DMS114 treated with DMSO at 0.1 percent for 48 hours (cell line): ENCODE data around the gene SEC11A.
"Not testable (repeated sequence)": the region's sequence is repeated elsewhere in the genome, so short reads cannot be mapped to it uniquely, and the experiment has no call there.

Source experiments
- DNase-seq: peaks from one replicate; lab custom pipeline; 2025; ENCODE audit not compliant: unreplicated experiment; lab: John Stamatoyannopoulos, UW

SEC11A gene

DNA sequence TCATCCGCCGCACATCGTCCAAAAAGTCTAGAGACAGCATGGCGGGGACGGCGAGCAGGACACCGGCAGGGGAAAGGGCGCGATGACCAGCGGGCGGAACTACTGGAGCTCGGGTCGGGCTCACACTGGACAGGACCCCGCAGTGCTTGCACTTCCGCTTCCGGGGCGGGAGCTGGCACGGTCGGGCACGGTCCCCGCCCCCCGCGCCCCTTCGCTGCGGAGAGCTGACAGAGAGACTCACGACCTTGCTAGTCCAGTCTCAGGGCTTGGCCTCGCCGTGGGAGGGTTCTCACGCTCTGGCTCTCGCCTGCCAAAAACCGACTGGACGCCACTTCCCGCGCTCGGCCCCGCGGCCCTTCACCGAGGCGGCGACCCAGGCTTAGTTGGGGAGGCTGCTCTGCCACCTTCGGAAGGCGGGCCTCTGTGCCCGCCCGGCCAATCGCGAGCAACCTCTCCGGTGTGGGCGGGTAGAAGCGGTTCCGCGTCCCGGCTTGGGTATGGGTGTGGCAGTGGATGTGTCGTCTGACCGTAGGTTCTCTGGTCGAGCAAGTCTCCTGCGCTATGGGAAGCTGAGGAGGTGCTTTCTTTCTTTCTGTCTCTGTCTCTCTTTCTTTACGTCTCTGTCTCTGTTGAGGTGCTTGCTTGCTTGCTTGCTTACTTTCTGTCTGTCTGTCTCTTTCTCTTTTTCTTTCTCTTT, at the start of gene SEC11A:
Gene SEC11A, minus strand, starts transcription at position 104 of the 697 bp plus-strand sequence. Its CDS starts 64 bp downstream, at position 40.
- DNase-seq, result peak; percentile 95

GRCh38 chr15:84765675-84766074, 49.7 kb upstream of the SEC11A start:
- DNase-seq, result no peak

DNA sequence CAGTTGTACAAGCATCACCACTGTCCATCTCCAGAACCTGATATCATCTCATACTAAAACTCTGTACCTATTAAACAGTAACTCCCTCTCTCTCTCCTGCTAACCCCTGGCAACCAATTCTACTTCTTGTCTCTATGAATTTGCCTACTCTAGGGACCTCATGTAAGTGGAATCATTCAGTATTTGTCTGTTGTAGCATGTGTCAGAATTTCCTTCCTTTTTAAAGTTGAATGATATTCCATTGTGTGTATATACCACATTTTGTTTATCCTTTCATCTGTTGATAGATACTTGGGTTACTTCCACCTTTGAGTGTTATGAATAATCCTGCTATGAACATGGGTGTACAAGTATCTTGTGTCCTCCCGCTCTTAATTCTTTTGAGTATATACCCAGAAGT, 49.0 kb upstream of the SEC11A start:
- no peak for DNase-seq

- no peak for DNase-seq
Measured at GRCh38 chr15:84764585-84764984, 48.6 kb upstream of the SEC11A start.

- no peak for DNase-seq
Measured at GRCh38 chr15:84762840-84763572, 47.1 kb upstream of the SEC11A start.

GRCh38 chr15:84761607-84762131, 45.7 kb upstream of the SEC11A start:
- DNase-seq, result no peak

DNA sequence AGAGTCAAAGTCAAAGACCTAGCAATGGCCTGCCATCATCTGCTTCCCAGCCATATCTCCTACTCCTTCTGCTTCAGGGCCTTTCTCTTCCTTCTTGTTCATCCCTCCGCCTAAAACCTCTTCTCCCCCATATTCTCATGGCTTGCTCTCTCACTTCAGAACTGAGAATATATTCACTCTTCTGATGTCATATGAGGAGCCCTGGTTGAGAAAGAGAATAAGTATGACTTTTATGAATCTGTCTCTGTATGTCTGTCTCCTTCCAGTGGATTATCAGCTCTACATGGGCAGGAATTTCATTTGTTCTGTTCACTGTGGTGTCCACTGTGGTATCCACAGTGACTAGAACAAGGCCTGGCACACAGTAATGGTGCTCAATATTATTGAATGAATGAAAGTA, 44.3 kb upstream of the SEC11A start:
- no peak for DNase-seq

- no peak for DNase-seq
Measured at GRCh38 chr15:84759018-84759417, 43.1 kb upstream of the SEC11A start.

- DNase-seq, result no peak
Measured at GRCh38 chr15:84755736-84756527, 40.0 kb upstream of the SEC11A start.

- DNase-seq, result not testable (repeated sequence)
Measured at GRCh38 chr15:84754889-84755288, 39.0 kb upstream of the SEC11A start.

DNA sequence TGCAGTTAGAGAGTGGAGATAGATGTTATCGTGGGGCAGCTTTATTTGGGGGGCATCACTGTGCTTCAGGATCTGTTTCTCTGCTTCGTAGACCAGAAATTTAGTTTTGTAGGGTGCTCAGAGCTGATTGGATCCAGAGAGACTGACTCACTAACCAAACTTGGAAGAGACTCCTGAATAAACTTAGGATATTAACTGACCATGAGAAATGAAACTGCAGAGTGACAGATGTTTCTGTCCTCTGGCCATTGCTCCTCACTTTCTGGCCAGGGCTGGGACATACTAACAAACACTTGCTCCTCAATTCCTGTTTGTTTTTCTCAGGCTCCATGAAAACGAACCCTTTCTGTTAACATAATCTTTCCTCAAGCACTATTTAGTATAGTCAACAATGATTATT, 36.8 kb upstream of the SEC11A start:
- DNase-seq, result no peak

GRCh38 chr15:84752195-84752594, 36.3 kb upstream of the SEC11A start:
- no peak for DNase-seq

- not testable (repeated sequence) for DNase-seq
Measured at GRCh38 chr15:84751721-84752120, 35.8 kb upstream of the SEC11A start.

DNA sequence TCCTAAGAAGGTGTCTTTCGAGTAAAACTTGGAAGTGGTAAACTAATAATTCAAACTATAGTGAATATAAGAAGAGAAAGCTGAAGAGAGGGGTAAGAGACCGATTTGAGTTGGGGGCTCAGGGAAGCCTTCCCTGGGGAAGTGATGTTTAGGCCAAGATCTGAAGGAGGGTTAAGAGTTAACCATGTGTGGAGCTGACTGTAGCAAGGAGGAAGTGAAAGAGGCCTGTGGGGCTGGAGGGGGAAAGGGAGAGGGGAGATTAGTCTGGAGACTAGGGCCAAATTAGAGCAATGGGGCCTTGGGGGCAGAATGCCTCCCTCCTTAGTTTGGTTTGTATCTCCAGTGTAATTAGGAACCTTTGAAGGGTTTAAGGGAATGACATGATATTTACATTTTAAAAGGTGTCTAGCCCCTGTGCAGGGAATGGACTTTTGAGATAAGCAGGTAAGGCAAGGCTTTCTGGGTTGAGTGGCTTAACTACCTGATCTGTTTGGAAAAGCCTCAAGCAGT, 34.7 kb upstream of the SEC11A start:
- DNase-seq, result no peak

DNA sequence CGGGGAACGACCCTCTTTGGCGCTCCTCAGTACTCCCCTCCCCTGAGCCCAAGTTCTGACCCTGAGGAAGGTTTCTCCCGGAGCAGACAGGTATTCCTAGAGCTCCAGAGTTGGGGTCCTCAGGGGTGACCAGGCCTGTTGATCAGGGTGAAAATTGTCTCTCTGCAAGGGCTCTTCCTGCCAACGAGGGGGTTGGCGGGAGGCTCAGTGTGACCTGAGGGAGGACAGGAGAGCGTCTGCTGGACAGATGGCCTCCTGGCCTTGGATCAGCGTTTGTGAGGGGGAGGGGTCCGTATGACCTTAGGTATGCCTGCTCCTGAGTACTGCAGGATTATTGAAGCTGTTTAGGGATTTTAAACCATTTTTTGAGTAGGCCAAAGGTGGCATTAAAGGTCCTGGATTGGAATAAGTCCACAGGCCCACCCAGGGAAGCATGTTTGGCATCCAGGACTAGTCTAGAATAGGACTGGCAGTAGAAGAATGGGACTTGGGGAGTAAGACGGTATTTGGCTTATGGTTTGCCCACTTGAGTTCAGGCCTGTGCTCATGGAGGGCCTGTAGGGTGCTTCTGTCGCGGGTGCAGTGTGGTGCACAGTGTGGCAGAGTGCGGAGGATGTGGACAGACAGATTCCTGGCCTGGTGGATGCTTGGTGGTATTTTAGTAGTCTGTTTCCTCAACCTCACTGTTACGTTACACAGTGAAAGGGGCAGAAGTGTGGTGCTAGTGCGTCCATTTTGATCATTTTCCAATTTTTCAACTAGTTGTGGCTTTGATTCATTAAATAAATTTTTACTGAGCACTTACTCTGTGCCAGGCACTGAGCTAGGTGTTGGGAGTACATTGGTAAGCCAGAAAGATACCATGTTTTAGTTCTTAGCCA, 33.4 kb upstream of the SEC11A start:
- DNase-seq, result peak; percentile 29

DNA sequence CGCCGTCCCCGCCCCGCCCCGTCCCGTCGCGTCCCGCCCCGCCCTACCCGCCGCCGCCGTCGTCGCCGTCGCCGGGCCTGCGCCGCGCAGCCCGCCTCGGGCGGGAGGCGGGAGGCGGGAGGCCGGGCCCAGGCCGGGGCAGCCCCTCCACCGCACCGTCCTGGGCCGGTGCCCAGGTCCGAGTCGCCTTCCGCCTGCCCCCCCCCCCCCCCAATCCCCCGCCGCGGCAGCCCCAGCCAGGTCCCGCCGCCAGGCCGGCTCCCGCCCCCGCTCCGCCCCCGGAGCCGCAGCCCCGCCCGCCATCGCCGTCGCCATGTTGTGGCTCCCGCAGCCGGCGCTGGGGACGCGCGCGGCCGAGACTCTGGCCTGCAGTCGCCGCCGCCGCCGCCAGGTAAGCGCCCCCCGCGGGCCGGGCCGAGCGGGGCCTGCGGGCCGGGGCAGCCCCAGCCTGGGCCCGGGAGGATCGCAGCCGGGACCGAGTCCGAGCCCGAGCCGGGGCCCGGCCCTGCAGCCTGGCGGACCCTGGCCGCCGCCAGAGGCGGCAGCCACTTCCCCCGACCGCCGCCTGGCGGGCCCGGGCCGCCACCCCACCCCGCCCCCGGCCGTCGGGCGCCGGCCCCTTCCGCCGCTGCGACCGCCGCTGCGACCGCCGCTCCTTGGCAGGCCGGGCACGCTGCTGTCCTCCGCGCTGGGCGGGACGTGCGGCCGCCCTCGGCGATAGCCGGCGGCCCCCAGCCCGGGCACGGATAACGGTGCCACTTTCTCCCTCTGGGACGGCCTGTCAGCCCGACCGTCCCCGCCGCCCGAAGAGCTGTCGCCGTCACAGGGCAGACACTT, 32.6 kb upstream of the SEC11A start, which contains the start of gene ZNF592:
Gene ZNF592, plus strand, starts transcription at position 319 of the 837 bp plus-strand sequence. CDS start 34,084 bp downstream, outside the sequence.
- peak; percentile 48 for DNase-seq

DNA sequence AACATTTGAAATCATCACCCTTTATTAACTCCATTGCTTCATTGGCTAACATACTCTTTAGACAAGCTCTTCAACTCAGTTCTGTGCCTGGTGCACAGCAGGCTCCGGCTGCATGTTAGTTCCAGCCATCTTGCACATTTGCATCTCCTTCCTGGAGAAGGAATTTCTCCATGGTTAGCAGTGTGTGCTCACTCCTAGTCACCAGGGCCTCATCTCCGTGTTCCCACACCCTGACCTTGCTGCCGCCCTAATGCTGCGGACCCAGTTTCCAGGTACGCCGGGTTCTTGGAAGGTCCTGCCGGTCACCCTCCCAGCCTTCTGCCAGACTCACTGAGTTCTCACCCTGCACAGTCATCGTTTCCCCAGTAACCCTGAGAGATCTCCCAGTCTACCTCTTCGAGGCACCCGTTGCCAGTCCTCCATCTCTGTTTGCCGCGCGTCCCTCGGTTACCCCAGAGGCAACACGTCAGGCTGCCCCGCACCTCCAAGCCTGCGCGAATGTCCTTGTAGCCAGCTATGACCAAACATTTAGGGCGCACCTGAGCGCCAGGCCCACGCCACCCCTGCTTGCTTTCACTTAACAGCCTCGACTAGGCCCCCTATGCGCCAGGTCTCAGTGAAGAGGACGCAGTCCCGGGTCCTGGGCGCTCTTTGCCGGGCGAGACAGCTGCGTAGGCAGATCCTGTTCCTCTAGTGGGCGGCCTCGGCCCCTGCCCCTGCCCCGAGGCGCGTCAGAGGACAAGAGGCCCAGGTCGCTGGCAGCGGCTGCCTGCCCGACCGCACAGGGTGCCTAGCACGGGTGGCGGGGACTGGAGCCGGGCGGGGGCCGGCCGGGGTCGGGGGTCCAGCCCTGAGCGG, 31.7 kb upstream of the SEC11A start:
- DNase-seq, result peak; percentile 60

DNA sequence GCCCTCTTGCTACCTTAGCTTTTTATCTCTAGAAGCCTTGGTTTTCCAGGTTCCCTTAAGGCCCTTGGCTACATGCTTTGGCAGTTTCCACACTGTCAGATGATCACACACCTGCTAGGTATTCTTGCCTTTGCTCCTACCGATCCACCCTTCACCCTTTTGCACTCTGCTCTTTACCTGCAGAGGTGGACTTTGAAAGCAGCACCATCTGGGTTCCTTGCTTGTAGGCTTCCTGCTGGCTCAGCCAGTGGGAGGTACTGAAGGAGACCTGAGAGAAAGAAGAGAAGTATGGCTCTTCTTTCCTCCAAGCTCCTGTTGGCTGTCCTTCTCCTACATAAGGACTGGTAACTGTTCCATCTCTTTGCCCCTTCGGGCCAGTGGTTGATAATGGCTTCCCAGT, 25.2 kb upstream of the SEC11A start:
- no peak for DNase-seq
